Suprapubic skin (tissue), 4 donors: ENCODE results near the gene UFSP2.

ENCODE experiments used
- POLR2A ChIP-seq, 2 donors: fragments of 450-650 bp; IDR thresholded peaks; one replicate each; pipeline ENCODE4 v1.6.1; 2017; ENCODE audit warnings: antibody characterized with exemption in 2 of 2, mild to moderate bottlenecking in 2 of 2, moderate library complexity in 2 of 2
- POLR2AphosphoS5 ChIP-seq, 3 donors: sonication (generic); formaldehyde crosslinking; IDR thresholded peaks; one replicate each; pipeline ENCODE4 v1.6.1; 2017; ENCODE audit warnings: antibody characterized with exemption in 3 of 3
- TF ChIP-seq, protein P1 (sequence below), 2 donors: fragments of 200-600 bp in 1 of 2; fragments of 450-650 bp in 1 of 2; sonication (generic) in 1 of 2; IDR thresholded peaks; one replicate each; pipeline ENCODE4 v1.5.1; 2016 to 2019; ENCODE audit warnings: antibody characterized with exemption in 2 of 2, mild to moderate bottlenecking in 1 of 2, moderate library complexity in 1 of 2

DNA sequence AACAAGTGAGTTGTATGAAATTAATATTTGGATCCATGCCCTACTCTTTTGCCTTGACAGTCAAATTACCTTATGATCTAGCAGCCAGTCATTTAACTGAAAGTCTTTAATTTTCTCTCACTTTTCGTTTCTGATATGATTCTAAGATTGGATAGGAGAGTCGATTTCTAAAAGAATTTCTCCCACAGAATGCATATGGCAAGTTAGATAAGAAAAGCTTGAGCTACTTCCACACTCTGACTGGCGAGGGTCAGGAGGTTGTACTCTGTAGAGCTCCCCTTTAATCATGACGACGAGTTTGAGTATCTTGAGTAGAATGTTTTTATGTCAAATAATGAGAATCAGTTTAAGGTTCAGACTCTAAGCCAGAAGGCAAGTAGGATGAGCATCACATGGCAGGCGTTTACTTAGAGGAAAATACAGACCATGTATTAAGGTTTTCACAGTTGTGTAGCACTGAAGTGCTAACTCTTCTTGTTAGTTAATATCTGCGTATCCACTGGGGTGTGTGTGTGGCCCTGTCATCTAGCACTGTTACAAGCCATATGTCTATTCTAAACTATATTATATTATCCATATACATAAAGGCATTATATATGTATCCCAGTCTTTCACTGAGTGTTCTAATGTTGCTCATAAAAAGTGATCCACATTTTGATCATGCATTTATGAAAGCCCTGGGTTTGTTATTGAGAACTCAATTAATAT lies 67.9 kb downstream of the UFSP2 start:
- TF ChIP-seq, protein P1, sequence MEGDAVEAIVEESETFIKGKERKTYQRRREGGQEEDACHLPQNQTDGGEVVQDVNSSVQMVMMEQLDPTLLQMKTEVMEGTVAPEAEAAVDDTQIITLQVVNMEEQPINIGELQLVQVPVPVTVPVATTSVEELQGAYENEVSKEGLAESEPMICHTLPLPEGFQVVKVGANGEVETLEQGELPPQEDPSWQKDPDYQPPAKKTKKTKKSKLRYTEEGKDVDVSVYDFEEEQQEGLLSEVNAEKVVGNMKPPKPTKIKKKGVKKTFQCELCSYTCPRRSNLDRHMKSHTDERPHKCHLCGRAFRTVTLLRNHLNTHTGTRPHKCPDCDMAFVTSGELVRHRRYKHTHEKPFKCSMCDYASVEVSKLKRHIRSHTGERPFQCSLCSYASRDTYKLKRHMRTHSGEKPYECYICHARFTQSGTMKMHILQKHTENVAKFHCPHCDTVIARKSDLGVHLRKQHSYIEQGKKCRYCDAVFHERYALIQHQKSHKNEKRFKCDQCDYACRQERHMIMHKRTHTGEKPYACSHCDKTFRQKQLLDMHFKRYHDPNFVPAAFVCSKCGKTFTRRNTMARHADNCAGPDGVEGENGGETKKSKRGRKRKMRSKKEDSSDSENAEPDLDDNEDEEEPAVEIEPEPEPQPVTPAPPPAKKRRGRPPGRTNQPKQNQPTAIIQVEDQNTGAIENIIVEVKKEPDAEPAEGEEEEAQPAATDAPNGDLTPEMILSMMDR (IDR thresholded peaks at IDR 0.05): no peak
- TF ChIP-seq POLR2A (IDR thresholded peaks at IDR 0.05) (no peak), POLR2AphosphoS5 (IDR thresholded peaks at IDR 0.05) (no peak)
